Stimulated activated effector memory CD8-positive, alpha-beta T cell treated with anti-CD3 and anti-CD28 coated beads, Interleukin-12 subunit alpha, Interleukin-12 subunit beta, amount 100 ng/mL, for 72 hours (primary cell): ENCODE measurements around the gene CCDC61.

Source experiments
- ATAC-seq: fragments of 150-1000 bp; cut with Tn5 transposase; 2 replicates; pipeline ENCODE4 v1.10.0; 2021
- DNase-seq, 2 donors: peaks; one replicate each; pipeline ENCODE4 v3.0.0; 2021 to 2022; ENCODE audit warnings: low spot score in 2 of 2
- H3K27ac Mint-ChIP-seq: one replicate; pipeline ENCODE4 v1.8.0; 2022; ENCODE audit warnings: mild to moderate bottlenecking, mixed read lengths
- H3K36me3 Mint-ChIP-seq: one replicate; pipeline ENCODE4 v1.8.0; 2022; ENCODE audit warnings: mild to moderate bottlenecking, mixed read lengths
- H3K4me1 Mint-ChIP-seq: one replicate; pipeline ENCODE4 v1.8.0; 2022; ENCODE audit warnings: mixed read lengths
- H3K4me3 Mint-ChIP-seq: one replicate; pipeline ENCODE4 v1.8.0; 2022; ENCODE audit warnings: mild to moderate bottlenecking, mixed read lengths
- H3K9me3 Mint-ChIP-seq: one replicate; pipeline ENCODE4 v1.8.0; 2022; ENCODE audit warnings: mixed read lengths

The CCDC61 gene

DNA sequence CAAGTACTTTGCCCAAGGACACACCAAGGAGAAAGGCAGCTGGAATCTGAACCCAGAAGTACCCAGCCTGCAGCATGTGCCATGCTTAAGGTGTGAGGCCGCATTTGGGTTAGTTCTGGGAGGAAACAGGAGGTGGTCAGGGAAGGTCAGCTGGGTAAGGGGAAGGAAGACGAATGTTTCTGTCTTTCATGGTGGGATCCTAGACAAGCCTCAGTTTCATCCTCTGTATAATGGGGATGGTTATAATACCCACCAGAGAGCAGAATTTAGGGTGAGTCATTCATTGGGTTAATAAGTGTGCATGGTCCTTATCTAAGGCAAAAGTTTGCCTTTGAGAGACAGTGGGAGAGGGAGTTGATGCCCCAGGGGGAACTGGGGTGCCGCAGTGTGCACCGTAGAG lies 3.6 kb downstream of the CCDC61 start:
- Mint-ChIP-seq H3K4me1 (peaks cover 26% of the 10 kb centered on the region), H3K36me3 (peaks cover 13% of the 10 kb centered on the region), H3K27ac (no peak overlapping the region), H3K4me3 (peak overlapping the region; percentile 69), H3K9me3 (no peaks in the 10 kb centered on the region)
- no peak for DNase-seq
- no peak for ATAC-seq

DNA sequence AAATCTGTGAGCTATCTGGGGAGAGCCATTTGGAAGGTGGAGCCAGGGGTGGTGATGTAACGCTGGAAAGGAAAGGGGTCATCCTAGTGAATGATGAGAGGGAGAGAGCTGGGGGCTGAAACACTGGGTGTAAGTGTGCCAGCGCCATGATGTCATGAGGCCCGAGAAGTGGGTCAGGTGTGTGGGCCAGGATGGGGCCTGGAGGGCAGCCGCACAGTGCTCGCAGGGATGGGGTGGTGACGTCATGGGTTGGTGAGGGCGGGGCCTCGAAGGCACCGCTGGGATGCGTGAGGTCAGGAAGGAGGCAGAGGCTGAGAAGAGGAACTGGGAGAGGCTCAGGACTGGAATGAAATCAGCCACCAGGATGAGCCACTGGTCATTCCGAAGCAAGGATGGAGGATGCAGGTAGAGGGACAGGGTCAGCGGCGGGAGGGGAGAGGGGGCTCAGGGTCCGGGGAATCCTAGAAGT lies 4.4 kb downstream of the CCDC61 start:
- Mint-ChIP-seq H3K4me1 (peaks cover 26% of the 10 kb centered on the region), H3K9me3 (no peaks in the 10 kb centered on the region), H3K36me3 (peaks cover 20% of the 10 kb centered on the region), H3K4me3 (peak overlapping the region; percentile 69), H3K27ac (peak overlapping the region; percentile 60)
- ATAC-seq (no peak), DNase-seq (no peak)

DNA sequence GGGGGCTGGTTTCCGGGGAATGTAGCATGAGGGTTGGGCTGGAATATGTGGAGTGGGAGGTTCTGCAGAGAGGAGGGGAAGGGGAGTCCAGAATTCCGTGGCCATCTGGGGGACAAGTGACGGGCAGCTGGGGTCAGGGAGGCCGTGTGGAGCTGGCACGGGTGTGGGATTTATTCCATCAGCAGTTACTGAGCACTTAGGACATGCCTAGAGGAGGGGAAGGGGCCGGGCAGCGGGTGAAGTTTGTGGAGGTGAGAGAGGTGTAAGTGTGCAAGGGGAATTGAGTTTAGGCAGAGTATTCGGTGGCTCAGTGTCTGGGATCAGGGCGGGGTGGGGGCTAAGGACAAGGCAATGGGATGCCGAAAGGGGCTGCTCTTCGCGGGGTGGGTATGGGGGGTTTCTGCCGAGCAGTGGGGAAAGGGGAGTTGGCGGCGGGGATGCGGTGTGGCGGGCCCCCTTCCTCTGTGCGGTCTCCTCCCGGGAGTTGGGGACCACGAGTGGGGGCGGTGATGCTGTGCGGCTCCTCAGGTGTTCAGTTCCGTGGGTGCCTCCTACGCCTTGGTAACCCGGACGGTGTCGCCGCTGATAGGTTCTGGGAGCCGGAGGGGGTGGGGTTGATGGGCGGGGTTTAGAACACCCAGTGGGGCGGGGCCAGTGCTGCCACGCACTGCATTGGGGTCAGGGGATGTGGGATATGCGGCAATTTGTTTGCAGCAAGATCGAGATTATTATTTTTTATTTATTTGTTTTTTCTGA lies 5.4 kb downstream of the CCDC61 start:
- H3K36me3 Mint-ChIP-seq: peaks cover 25% of the 10 kb centered on the region
- H3K9me3 Mint-ChIP-seq: no peaks in the 10 kb centered on the region
- H3K4me3 Mint-ChIP-seq: peak overlapping the region; percentile 69
- H3K27ac Mint-ChIP-seq: peak overlapping the region; percentile 60
- DNase-seq: peak in 1 of 2 donors; percentile 70
- peaks cover 26% of the 10 kb centered on the region for H3K4me1 Mint-ChIP-seq
- ATAC-seq: peak; percentile 87

DNA sequence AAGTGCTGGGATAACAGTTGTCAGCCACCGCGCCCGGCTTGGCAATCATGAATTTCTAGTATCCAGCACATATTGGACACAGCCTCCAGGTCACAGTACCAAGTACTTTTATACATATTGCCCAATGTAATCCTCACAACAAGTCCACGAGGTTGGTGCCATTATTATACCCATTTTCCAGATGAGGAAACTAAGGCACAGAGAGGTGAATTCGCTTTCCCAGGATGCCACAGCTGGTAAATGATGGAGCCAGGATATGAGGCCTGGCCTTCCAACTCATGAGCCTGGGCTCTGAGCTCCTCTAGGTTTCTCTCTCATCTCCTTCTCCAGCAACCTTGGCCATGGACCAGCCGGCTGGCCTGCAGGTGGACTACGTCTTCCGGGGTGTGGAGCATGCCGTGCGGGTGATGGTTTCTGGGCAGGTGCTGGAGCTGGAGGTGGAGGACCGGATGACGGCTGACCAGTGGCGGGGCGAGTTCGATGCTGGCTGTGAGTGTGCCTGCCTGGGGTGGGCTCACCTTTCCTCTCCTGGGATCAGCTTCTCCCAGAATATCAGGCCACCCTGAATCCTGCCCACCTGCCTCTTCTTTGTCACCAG lies 7.5 kb downstream of the CCDC61 start:
- H3K4me3 Mint-ChIP-seq: no peak overlapping the region
- peaks cover 35% of the 10 kb centered on the region for H3K36me3 Mint-ChIP-seq
- H3K27ac Mint-ChIP-seq: no peak overlapping the region
- H3K4me1 Mint-ChIP-seq: peaks cover 26% of the 10 kb centered on the region
- H3K9me3 Mint-ChIP-seq: no peaks in the 10 kb centered on the region
- DNase-seq: no peak
- no peak for ATAC-seq

DNA sequence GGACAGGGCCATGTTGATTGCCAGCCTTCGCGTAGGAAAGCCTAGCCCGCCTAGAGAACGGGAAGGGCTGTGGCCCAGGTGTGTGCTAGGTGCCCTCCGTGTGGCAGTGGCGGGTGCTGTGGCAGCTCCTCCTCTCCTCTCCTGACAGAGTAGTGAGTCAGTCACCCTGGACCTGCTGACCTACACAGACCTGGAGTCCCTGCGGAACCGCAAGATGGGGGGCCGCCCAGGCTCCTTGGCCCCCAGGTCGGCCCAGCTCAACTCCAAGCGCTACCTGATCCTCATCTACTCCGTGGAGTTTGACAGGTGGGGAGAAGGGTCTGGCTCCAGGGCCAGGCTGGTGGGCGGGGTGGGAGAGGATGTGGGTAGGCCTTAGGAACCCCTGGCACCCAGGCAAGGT lies 11.1 kb downstream of the CCDC61 start:
- ATAC-seq: no peak

DNA sequence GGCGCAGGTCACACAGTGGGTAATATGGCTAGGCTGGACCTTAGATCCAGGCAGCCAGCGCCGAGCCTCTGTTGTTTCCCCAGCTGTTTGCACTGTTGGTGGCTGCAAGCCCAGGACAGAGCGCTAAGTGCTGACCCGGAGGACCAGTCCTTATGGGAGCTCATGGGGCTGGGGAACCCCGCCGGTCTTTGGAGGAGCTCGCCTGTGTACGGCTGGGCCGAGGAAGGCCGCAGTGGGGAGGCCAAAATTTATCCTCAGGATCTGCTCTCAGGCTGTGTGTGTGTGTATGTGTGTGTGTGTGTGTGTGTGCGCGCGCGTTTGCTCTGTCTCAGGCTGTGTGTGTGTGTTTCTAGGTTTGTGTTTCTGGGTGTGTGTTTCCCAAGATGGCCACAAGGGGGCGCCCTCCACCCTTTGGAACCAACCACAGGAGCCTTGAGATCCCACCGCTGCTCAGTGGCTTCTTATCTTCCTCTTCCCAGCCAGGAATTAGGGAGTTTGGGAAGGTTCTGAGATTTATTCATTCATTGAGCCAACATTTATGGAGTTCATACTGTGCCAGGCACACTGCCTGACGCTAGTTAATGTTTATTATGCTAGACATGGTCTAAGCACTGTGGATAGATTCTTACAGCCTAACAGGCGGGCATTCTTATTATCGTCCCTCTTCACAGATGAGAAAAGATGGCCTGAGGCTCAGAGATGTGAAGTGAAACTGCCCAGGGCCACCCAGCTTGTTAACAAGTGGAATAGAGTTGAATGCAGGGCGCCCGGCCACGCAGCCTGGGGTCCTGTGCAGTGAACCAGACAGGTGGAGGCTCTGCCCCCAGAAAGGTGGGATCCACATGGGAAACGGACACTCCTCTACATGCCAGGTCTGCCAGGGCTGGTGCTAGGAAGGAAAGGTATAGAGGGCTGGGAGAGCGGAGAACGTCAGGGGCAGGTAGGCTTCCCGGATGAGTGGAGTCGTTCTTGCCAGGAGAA lies 14.6 kb downstream of the CCDC61 start:
- DNase-seq (peak; percentile 53 to 80), ATAC-seq (peak; percentile 67)
- no peak overlapping the region for H3K4me3 Mint-ChIP-seq
- H3K9me3 Mint-ChIP-seq: no peaks in the 10 kb centered on the region
- H3K36me3 Mint-ChIP-seq: peaks cover 15% of the 10 kb centered on the region
- no peak overlapping the region for H3K27ac Mint-ChIP-seq
- peaks cover 17% of the 10 kb centered on the region for H3K4me1 Mint-ChIP-seq

More for the DNA sequence above, 11.1 kb downstream of the CCDC61 start:
- H3K4me3 Mint-ChIP-seq: no peak overlapping the region
- no peak overlapping the region for H3K27ac Mint-ChIP-seq
- H3K9me3 Mint-ChIP-seq: no peaks in the 10 kb centered on the region
- peaks cover 13% of the 10 kb centered on the region for H3K4me1 Mint-ChIP-seq
- no peak for DNase-seq
- peaks cover 35% of the 10 kb centered on the region for H3K36me3 Mint-ChIP-seq

DNA sequence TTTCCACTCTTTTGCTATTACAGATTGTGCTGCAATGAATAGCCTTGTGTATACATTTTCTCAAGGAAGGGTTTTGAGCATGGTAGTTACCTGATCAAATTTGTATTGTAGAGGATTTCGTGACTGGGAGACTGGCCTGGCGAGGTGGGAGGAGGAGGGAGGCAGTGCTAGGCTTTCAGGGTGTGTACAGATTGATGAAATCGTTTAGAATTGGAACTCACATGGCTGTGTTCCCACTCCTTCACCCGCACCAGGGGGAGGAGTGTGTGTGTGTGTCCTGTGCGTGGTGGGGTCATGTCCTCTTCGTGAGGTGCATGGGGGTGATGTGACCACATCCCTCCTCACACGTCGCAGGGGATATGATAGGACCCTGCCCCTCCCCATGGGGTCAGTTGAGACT lies 19.3 kb downstream of the CCDC61 start:
- H3K36me3 Mint-ChIP-seq: peaks cover 7% of the 10 kb centered on the region
- ATAC-seq (no peak), DNase-seq (no peak)
- no peak overlapping the region for H3K27ac Mint-ChIP-seq
- H3K4me3 Mint-ChIP-seq: peak overlapping the region; percentile 89
- no peaks in the 10 kb centered on the region for H3K9me3 Mint-ChIP-seq
- peaks cover 31% of the 10 kb centered on the region for H3K4me1 Mint-ChIP-seq

DNA sequence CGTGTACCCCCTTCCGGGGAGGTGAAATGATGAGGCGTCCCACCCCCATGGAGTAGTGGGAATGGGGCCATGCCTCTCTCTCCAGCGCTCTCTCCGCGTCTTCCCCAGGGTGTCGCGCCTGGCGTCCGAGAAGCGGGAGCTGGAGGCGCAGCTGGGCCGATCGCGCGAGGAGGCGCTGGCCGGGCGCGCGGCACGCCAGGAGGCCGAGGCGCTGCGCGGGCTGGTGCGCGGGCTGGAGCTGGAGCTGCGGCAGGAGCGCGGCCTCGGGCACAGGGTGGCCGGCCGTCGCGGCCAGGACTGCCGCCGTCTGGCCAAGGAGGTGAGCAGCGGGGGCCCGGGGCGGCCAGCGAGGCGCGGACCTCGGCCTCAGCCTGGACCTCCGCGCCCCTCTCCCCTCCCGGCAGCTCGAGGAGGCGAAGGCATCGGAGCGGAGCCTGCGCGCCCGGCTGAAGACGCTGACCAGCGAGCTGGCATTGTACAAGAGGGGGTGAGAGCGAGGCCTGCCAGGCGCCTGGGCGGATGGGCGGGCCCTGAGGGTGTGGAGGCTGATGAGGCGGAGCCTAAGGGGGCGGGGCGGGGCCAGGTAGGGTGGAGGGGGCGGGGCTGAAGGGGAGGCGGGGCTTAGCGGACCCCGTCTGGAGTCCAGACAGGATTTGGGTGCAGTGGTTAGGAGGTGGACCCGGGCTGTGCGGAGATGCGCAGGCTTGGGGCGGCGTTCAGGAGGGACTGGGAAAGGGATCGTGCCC lies 19.8 kb downstream of the CCDC61 start:
- Mint-ChIP-seq H3K9me3 (no peaks in the 10 kb centered on the region), H3K36me3 (peaks cover 7% of the 10 kb centered on the region), H3K27ac (no peak overlapping the region), H3K4me1 (peaks cover 26% of the 10 kb centered on the region), H3K4me3 (peak overlapping the region; percentile 89)
- ATAC-seq (peak; percentile 52), DNase-seq (peak; percentile 45 to 63)

DNA sequence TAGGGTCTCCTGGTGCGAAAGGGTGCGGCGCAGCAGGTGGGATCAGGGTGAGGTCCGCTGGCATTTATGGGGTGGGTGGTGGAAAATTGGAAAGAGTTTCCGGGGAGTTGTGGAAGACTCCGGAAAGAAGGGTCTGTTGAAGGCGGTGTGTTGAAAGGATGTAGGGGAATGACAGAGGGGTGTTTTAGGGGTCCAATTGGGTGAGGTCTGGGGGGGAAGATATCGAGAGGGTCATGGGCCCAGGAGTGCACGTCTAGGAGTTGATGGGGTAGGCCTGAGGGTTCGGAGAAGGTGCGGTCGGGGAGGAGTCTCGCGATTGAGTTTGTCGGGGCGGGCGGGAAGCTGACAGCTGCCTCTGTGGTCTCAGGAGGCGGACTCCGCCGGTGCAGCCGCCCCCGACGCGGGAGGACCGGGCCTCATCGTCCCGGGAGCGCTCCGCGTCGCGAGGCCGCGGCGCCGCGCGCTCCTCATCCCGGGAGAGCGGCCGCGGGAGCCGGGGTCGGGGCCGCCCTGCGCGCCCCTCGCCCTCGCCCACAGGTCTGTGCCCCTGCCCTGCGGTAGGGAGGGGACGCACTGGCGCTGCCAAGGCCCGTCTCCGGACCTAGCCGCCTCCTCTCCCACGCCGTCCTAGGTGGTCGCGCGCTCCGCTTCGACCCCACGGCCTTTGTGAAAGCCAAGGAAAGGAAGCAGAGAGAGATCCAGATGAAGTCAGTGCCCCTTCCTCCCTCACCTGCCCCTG lies 20.6 kb downstream of the CCDC61 start:
- H3K4me3 Mint-ChIP-seq: peak overlapping the region; percentile 89
- H3K36me3 Mint-ChIP-seq: peaks cover 7% of the 10 kb centered on the region
- no peaks in the 10 kb centered on the region for H3K9me3 Mint-ChIP-seq
- H3K27ac Mint-ChIP-seq: peak overlapping the region; percentile 68
- DNase-seq: peak in 1 of 2 donors; percentile 68
- peaks cover 24% of the 10 kb centered on the region for H3K4me1 Mint-ChIP-seq
- peak; percentile 65 for ATAC-seq

DNA sequence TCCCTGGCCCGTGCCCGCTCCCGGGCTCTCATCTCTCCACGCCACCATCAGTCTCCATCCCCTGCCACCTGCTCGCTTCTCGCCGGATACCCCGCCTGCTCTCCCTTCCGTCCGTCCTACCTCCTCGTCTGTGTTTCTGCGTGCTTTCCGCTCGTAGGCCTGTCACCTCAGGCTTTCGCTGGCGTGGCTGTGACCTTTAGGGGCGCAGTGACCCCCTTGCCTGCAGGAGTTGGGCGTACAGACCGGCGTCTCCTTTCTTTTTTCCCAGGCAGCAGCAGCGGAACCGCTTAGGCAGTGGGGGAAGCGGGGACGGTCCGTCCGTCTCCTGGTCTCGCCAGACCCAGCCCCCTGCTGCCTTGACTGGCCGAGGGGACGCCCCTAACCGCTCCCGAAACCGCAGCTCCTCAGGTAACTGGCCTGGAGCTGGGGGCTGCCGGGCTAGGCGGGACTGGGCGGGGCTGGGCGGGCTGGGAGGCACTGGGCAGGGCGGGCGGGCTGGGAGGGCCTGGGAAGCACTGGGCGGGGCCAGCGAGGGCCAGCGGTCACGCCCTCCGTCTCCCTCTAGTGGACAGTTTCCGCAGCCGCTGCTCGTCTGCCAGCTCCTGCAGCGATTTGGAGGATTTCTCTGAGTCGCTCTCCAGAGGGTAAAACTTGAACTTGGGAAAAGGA lies 21.3 kb downstream of the CCDC61 start:
- peak; percentile 77 for ATAC-seq
- H3K36me3 Mint-ChIP-seq: peaks cover 7% of the 10 kb centered on the region
- H3K4me1 Mint-ChIP-seq: peaks cover 24% of the 10 kb centered on the region
- H3K9me3 Mint-ChIP-seq: no peaks in the 10 kb centered on the region
- peak overlapping the region; percentile 89 for H3K4me3 Mint-ChIP-seq
- DNase-seq: peak; percentile 80 to 91
- peak overlapping the region; percentile 68 for H3K27ac Mint-ChIP-seq

DNA sequence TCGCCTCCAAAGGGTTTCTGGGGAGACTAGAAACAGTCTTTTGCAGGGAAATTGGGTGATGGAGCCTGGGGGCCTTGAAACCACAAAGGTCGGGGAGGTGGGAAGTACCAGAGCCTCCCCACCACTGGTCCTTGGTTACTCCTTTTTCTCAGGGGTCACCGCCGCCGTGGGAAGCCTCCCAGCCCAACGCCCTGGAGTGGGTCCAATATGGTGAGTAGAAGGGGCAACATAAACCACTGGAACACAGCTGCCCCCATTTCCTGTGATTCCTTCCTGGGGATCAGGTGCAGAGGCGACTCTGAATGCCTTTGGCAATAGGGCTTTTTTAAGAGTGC lies 21.8 kb downstream of the CCDC61 start:
- no peak for ATAC-seq
- Mint-ChIP-seq H3K4me1 (peaks cover 24% of the 10 kb centered on the region), H3K27ac (no peak overlapping the region), H3K4me3 (peak overlapping the region; percentile 89), H3K36me3 (peaks cover 7% of the 10 kb centered on the region), H3K9me3 (no peaks in the 10 kb centered on the region)
- no peak for DNase-seq

DNA sequence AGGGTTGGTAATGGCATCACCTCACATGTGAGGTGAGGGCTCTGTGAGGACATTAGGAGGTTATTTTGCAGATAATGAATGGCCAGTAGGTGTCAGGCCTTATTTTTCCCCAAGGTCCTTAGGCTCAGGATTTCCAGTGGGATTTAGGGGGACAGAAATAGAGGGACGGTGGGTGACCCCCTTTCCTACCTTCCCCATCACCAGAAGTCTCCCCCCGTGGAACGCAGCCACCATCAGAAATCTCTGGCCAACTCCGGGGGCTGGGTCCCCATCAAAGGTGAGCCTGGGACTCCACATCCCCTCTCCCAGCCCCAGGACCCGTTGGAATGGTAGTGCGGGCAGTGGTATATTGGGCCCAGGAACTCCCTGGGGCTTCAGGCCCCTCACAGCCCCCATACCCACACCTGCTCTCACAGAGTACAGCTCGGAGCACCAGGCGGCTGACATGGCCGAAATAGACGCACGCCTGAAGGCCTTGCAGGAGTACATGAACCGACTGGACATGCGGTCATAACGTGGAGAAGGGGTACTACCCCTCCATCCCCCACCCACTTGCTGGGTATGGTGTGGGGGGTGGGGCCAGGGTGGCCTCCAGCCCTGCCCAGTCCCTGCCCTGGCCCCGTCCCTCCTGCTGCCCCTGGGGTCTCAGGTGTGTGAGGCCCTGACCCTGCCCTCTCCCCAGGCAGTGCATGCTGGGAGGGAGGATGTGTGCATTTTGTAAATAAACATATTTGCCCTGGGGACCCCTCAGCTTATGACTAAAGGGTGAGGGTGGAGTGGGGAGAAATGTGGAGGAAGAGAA lies 22.8 kb downstream of the CCDC61 start:
- ATAC-seq: no peak
- no peak for DNase-seq
- Mint-ChIP-seq H3K27ac (no peak overlapping the region), H3K9me3 (no peaks in the 10 kb centered on the region), H3K4me1 (peaks cover 24% of the 10 kb centered on the region), H3K36me3 (peaks cover 7% of the 10 kb centered on the region), H3K4me3 (no peak overlapping the region)

DNA sequence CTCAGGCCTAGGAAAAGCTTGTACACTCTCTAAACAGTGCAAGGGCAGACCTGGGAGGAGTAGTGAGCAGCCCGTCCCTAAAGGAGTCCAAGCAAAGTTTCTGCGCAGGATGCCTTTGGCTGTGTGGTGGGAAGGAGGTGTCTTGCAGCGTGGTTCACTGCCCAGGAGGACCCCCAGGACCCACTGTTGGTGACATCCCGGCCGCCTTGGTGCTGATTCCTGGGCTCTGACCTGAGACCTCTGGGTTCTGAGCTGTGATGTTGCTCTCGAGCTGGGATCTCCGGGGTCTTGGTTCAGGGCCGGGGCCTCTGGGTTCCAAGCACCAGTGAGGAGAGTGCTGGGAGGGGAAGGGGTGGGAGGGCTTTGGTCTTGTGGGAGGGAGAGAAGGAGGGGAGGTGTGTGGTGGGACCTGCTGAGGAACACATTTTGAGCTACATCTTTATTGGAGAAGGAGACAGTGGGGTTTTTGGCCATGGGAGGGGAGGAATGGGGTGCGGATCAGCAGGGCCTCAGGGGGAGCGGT lies 23.5 kb downstream of the CCDC61 start:
- H3K4me1 Mint-ChIP-seq: peaks cover 24% of the 10 kb centered on the region
- H3K4me3 Mint-ChIP-seq: no peak overlapping the region
- ATAC-seq (no peak), DNase-seq (no peak)
- peaks cover 7% of the 10 kb centered on the region for H3K36me3 Mint-ChIP-seq
- no peaks in the 10 kb centered on the region for H3K9me3 Mint-ChIP-seq
- no peak overlapping the region for H3K27ac Mint-ChIP-seq
